Stimulated activated CD4-positive, alpha-beta T cell treated with anti-CD3 and anti-CD28 coated beads, Interleukin-12 subunit alpha, Interleukin-12 subunit beta, amount 100 ng/mL, for 48 hours (primary cell): ENCODE measurements around the gene RASL10B.

ENCODE experiments used
- DNase-seq, 3 donors: peaks; one replicate each; pipeline ENCODE4 v3.0.0-alpha.2; 2020; ENCODE audit warnings: low read depth in 2 of 3, low spot score in 1 of 3

RASL10B gene

DNA sequence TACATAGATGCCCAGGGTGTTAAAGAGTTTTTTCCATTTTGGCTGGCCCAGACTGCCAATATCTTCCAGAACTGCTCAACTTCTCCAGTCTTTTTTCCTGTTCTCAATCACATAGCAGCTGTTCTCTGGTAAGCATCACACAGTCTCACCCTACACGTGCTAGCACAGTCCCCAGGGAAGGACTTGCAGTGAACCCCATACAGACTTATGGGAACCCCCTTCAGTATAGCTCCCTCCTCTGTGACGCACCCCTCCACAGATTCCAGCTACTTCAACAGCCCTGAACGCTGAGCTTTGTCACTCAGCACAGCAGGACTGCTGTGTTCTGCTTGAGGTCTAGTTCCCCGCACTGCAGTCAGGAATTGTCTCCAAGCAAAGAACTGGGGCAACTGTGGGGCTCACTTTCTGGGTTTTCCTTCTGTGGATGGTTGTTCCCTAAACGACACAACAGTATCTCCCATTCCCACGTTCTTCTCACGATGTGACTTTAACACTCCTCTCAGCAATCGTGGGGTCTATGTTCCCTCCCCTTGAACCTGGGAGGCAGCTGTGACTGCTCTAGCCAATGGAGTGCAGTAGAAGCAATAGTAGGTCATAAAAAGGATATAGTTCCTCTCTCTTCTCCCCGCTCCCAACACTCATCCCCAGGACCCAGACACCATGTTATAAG, 60.4 kb downstream of the RASL10B start:
- DNase-seq = no peak
